Glutamatergic neuron (in vitro differentiated cells): ENCODE measurements around the gene FDX1. TPM values are rescaled to one million over a fixed set of nuclear protein-coding genes. Genes with fewer than 3 reads are reported as not detected.

Source experiments
- DNase-seq: peaks from one replicate; pipeline ENCODE4 v3.0.0; 2022
- H3K27ac Mint-ChIP-seq: one replicate; pipeline ENCODE4 v1.8.0; 2020; ENCODE audit warnings: mild to moderate bottlenecking, mixed read lengths, inconsistent platforms; ENCODE audit not compliant: unreplicated experiment
- H3K27me3 Mint-ChIP-seq: one replicate; pipeline ENCODE4 v1.8.0; 2020; ENCODE audit warnings: mild to moderate bottlenecking, moderate library complexity, mixed read lengths, inconsistent platforms; ENCODE audit not compliant: unreplicated experiment
- H3K36me3 Mint-ChIP-seq: one replicate; pipeline ENCODE4 v1.8.0; 2020; ENCODE audit warnings: mild to moderate bottlenecking, mixed read lengths, inconsistent platforms; ENCODE audit not compliant: unreplicated experiment
- H3K4me1 Mint-ChIP-seq: one replicate; pipeline ENCODE4 v1.8.0; 2020; ENCODE audit warnings: mild to moderate bottlenecking, low read depth, mixed read lengths, inconsistent platforms; ENCODE audit not compliant: unreplicated experiment
- H3K4me3 Mint-ChIP-seq: one replicate; pipeline ENCODE4 v1.8.0; 2020; ENCODE audit warnings: mild to moderate bottlenecking, mixed read lengths, inconsistent platforms; ENCODE audit not compliant: unreplicated experiment
- H3K9me3 Mint-ChIP-seq: one replicate; pipeline ENCODE4 v1.8.0; 2020; ENCODE audit warnings: mild to moderate bottlenecking, moderate library complexity, mixed read lengths, inconsistent platforms; ENCODE audit not compliant: unreplicated experiment
- total RNA-seq: library from RNA; stranded (reverse); fragmentation: NEBNext Ultra II Directional; extraction: Animal tissue kit (Norgen Biotek cat#: 25700); gene quantifications from one replicate; pipeline ENCODE4 v1.2.1, GENCODE V29; 2021; ENCODE audit not compliant: unreplicated experiment
- TF ChIP-seq, protein P1 (sequence below): fragments of 200-600 bp; sonication (generic); IDR thresholded peaks from one replicate; pipeline ENCODE4 v1.5.0; 2021; ENCODE audit not compliant: partially characterized antibody, unreplicated experiment

Gene FDX1
- total RNA-seq, 1 donor from 2014 or later, result 5.4 TPM

DNA sequence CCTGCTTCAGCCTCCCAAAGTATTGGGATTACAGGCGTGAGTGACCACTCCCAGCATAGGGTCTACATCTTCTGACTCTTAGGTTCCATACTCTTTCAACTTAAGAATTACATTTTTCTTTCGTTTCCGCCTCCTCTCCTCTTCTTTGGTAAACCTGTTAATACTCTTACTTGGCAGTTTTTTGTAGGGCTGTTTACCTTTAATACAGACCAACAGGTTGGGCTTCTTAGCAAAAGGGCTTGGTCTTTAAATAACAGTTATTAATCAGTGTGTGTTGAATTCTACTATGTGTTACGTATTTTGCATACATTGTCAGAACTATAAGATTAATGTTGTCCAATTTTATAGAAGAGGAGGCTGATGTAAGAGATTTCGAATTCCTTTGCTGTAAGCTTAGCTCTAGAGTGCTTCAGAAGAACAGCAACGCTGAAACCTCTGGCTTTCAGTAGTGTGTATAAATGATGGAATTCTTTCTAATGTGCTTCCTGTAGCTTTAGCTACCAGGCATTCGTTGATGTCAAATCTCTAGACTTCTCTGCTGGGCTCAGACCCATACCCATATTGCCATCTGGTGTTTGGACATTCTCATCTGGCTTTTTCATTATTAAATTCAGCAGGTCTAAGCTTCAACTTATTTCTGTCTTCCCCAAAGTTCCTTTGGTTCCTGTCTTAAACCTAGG lies 3.1 kb downstream of the FDX1 start:
- no peaks in the 10 kb centered on the region for H3K36me3 Mint-ChIP-seq
- TF ChIP-seq, protein P1, sequence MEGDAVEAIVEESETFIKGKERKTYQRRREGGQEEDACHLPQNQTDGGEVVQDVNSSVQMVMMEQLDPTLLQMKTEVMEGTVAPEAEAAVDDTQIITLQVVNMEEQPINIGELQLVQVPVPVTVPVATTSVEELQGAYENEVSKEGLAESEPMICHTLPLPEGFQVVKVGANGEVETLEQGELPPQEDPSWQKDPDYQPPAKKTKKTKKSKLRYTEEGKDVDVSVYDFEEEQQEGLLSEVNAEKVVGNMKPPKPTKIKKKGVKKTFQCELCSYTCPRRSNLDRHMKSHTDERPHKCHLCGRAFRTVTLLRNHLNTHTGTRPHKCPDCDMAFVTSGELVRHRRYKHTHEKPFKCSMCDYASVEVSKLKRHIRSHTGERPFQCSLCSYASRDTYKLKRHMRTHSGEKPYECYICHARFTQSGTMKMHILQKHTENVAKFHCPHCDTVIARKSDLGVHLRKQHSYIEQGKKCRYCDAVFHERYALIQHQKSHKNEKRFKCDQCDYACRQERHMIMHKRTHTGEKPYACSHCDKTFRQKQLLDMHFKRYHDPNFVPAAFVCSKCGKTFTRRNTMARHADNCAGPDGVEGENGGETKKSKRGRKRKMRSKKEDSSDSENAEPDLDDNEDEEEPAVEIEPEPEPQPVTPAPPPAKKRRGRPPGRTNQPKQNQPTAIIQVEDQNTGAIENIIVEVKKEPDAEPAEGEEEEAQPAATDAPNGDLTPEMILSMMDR, result no peak
- H3K4me3 Mint-ChIP-seq, result no peak overlapping the region
- no peak overlapping the region for H3K27ac Mint-ChIP-seq
- peaks cover 12% of the 10 kb centered on the region for H3K4me1 Mint-ChIP-seq
- H3K9me3 Mint-ChIP-seq, result peaks cover 11% of the 10 kb centered on the region
- peaks cover 5% of the 10 kb centered on the region for H3K27me3 Mint-ChIP-seq
- no peak for DNase-seq

DNA sequence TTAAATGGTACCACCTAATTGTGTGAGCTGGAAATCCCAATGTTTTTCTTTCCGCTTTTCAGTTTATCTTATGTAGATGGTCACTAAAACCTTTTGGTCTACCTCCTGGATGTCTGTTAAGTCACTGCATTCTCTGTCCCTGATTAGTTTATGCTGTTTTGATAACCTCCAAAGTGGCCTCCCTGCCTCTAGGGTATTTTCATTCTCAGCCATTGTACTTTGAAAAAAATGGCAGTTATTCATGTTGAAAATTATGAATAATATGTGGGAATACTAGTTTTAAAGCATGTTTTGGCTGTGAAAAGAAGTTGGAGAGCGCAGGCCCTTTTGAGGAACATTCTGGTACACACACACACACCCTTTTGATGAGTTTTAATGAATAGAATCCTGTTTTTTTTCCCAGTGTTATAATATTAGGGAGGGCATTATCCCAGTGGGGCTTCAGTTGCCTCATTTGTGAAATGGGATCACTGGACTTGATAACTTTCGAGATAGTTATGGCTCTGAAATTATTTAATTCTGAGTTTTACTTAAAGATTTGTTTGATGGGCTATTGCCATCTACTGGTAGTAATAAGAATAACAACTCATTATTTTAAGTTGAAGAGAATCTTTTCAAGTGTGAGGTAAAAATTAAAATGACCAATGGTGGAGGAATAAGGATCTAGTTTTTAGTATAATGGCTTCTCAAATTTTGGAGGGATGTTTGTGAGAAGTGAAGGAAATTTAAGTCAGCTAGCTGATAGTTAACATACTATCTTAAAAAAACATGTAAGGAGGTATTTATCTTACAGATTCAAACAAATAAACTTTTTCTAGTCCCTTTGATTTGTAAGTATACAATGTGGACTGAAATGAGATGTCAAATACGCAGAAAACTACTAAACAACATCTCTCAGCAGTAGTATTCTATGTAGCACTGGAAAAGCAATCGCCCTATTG lies 3.9 kb downstream of the FDX1 start:
- H3K4me1 Mint-ChIP-seq, result peaks cover 12% of the 10 kb centered on the region
- no peak for DNase-seq
- H3K27me3 Mint-ChIP-seq, result peaks cover 5% of the 10 kb centered on the region
- H3K4me3 Mint-ChIP-seq, result no peak overlapping the region
- peaks cover 4% of the 10 kb centered on the region for H3K36me3 Mint-ChIP-seq
- TF ChIP-seq, protein P1, result peak; percentile 85
- peaks cover 11% of the 10 kb centered on the region for H3K9me3 Mint-ChIP-seq
- no peak overlapping the region for H3K27ac Mint-ChIP-seq

DNA sequence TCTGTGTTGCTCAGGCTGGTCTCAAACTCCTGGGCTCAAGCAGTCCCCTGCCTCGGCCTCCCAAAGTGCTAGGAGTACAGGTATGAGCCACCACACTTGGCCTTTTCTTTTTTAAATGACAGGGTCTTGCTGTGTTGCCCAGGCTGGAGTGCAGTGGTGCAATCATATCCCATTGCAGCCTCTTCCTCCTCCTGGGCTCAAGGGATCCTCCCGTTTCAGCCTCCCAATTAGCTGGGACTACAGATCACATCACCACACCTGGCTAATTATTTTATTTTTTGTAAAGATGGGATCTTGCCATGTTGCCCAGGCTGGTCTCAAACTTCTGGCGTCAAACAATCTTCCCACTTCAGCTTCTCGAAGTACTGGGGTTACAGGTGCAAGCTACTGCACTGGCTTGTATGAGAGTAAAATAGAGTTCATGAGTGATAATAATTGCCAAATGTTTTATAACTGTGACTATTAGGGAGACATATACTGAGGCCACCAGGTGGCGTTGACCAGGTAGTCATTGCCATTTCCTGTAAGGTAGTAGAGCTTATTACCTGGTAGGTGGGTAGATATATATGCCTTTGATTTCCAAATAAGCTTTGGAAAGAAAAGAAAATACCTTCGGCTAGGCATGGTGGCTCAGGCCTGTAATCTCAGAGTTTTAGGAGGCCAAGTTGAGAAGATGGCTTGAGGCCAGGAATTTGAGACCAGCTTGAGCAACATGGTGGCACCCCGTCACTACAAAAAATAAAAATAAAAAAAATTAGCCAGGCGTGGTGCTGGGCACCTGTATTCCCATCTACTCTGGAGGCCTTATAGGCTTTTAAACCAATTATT lies 5.4 kb downstream of the FDX1 start:
- Mint-ChIP-seq H3K4me1 (peaks cover 12% of the 10 kb centered on the region), H3K27ac (no peak overlapping the region), H3K36me3 (peaks cover 4% of the 10 kb centered on the region), H3K9me3 (peaks cover 9% of the 10 kb centered on the region), H3K4me3 (no peak overlapping the region), H3K27me3 (peaks cover 3% of the 10 kb centered on the region)
- no peak for DNase-seq
- TF ChIP-seq, protein P1, result no peak

DNA sequence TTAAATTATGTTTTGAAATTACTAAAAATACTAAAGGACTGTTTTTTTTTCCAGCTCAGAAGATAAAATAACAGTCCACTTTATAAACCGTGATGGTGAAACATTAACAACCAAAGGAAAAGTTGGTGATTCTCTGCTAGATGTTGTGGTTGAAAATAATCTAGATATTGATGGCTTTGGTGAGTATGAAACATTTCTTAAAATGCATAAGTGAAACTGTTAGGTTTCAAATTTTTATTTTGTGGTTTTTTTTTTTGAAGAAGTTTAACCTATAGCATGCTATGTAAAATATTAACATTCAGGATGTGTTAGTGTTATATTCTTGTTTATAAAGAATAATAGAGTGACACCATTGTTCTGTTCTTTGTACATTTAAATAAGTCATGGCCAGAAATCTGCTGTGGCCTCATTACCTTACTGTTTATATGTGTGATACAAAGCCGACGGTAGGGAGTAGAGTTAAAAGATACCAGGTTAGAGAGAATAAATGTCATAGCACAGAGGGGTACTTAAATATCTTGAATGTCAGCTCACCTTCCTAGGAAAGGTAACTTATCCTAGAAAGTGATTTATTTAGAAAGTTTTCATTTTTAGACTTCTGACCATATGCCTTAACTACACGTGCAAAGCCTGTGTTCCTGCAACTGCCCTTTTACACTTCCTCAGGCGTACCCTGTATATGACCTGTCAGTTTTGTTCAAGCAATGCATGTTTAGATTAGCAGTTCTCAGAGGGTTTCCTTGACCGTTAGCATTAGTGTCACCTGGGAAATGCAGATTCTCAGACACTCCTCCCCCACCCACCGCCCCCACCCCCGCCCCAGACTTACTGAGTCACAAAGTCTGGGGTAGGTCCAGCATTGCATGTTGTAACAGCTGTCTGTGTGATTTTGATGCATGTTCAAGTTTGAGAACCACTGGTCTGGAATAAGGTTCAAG lies 6.3 kb downstream of the FDX1 start:
- Mint-ChIP-seq H3K4me1 (peaks cover 11% of the 10 kb centered on the region), H3K27me3 (no peaks in the 10 kb centered on the region), H3K9me3 (peaks cover 2% of the 10 kb centered on the region)

More for the DNA sequence above, 6.3 kb downstream of the FDX1 start:
- Mint-ChIP-seq H3K36me3 (peaks cover 7% of the 10 kb centered on the region), H3K27ac (no peak overlapping the region), H3K4me3 (no peak overlapping the region)
- DNase-seq, result no peak
- TF ChIP-seq, protein P1, result no peak
